ENCODE results near the gene CLPTM1L.

- no peak for TF ChIP-seq CTCF (conservative IDR thresholded peaks at IDR 0.05; ENCODE audit: low read length)
- TF ChIP-seq EZH2phosphoT487 (IDR thresholded peaks at IDR 0.05; ENCODE audit: borderline replicate concordance) = no peak
These were observed 683 bp downstream of the CLPTM1L start for GRCh38 chr5:1343931-1344901.

Data from Loucy (cell line).